ENCODE data around the gene LRPAP1.
A peak's percentile ranks its signal among the peaks of the same experiment; 100 is the strongest.
"Not testable (repeated sequence)": the region's sequence is repeated elsewhere in the genome, so short reads cannot be mapped to it uniquely, and the experiment has no call there.

LRPAP1 gene, protein sequence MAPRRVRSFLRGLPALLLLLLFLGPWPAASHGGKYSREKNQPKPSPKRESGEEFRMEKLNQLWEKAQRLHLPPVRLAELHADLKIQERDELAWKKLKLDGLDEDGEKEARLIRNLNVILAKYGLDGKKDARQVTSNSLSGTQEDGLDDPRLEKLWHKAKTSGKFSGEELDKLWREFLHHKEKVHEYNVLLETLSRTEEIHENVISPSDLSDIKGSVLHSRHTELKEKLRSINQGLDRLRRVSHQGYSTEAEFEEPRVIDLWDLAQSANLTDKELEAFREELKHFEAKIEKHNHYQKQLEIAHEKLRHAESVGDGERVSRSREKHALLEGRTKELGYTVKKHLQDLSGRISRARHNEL

DNA sequence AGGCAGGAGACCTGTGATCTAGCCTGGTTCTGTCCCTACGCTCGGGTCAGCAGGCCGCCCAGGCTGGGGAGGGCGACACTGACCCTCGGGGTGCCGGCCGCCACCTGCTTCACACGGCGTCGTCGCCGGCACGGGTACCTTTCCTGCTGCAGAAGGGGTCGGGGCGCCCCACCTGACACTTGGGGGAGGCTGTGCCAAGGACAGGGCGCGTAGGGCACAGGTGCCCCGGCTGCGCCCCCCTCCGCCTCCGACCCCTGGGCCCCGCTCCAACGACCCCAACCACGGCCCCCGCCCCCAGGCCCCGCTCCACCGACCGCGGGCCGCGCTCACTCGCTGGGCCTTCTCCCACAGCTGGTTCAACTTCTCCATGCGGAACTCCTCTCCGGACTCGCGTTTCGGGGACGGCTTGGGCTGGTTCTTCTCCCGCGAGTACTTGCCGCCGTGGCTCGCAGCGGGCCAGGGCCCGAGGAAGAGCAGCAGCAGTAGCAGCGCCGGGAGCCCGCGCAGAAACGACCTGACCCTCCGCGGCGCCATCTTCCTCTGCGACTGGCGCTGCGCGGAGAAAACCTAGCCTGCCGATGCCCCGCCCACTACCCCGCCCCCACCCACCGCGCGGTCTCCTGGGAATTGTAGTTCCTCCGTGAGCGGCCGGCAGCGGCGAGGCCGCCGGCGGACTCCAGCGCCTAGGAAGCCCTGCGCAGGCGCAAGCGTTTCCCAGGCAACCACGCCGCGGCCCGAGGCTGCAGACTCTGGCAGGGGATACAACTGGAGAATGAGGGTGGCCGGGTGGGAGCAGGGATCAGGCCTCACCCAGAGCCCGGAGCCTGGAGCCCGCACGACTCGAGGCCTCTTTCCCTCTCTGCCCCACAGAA lies at the start of gene LRPAP1:
Gene LRPAP1, minus strand, starts transcription at position 544 of the 872 bp plus-strand sequence. Its CDS starts 10 bp downstream, at position 534.
- DNase-seq (ENCODE audit: low spot score), result peak; percentile 88

DNA sequence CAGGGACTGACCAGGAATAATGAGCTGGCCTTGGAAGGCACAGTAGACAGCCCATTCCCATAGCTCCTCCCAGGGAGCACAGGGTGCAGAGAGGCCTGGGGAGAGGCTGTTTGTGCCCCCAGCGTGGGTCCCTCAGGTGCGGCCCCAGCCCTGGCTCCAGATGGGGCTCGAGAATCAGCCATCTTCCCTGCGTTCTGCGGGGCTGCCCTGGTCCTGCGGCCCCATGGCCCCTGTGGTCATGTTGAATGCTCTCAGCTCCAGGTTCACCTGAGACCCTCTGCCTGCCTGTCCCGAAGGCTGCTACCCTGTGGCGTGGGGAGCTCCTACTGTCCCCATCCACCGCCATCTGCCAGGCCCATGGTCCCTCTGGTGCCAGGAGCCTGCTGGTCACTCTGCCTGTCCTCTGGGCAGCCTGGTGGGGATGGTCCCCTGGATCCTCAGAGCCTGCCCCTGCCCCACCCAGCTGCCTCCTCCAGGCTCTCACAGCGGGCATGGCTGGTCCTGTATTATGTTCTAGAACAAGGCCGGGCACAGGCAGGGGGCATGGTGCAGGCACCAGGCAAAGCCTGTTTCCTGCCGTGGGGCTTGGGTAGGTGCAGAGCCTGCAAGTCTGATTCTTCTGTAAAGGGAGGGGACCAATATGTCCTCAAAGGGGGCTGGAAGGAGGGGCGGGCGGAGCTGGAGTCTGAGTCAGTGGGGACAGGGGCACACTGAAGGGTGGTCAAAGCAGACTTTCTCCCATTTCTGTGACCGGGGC lies 49.3 kb upstream of the LRPAP1 start:
- not testable (repeated sequence) for DNase-seq (ENCODE audit: low spot score)

DNA sequence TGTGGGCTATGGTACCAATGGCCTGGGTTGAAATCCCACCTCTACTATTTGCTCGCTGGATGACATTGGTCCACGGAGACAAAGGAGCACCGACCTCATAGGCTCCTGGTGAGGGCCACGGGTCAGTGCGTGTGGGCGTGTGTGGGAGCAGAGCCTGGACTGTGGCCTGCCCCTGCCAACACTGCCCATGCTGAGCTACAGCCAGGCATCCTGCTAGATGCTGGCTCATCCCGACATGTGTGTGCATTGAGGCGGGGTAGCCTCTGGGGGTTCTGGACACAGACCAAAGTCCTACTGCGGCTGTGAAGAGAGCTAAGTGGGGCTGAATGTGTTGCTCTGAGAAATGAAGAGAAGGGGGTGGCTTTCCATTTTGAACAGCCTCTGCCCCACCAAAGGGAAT lies 48.6 kb upstream of the LRPAP1 start:
- not testable (repeated sequence) for DNase-seq (ENCODE audit: low spot score)

DNA sequence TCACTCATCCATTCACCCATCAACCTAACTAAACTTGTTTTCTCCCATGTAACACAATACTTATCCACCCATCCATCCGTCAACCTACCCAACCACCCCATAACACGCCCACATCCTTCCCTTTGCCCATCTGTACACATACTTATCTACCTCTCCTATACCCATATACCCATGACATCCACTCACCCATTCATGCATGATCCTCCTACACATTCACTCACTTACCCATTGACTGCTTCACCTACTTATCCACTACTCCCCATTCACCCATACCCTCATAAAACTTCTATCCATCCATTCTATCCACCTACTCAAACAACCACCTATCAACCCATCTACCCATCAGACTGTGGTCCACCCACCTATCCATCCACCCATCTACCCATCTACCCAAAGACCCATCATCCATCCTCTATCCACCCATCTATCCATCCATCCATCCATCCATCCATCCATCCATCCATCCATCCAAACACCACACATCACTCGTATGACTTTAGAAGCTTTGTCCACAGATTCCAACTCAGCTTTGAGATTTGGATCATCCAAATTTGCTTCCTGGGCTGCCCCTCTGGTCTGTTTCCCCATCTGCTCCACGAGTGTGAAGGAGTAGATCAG lies 46.4 kb upstream of the LRPAP1 start:
- not testable (repeated sequence) for DNase-seq (ENCODE audit: low spot score)

DNA sequence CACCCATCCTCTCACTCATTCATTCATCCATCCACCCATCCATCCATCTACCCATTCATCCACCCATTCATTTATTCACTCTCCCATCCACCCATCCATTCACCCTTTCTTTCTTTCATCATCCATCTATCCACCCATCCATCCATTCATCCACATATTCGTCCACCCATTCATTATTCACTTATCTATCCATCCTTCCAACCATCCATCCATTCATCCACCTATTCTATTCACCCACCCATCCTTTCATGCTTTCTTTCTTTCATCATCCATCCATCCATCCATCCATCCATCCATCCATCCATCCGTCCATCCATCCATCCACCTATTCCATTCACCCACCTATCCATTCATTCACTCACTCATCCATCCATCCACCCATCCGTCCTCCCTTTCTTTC lies 45.8 kb upstream of the LRPAP1 start:
- not testable (repeated sequence) for DNase-seq (ENCODE audit: low spot score)

DNA sequence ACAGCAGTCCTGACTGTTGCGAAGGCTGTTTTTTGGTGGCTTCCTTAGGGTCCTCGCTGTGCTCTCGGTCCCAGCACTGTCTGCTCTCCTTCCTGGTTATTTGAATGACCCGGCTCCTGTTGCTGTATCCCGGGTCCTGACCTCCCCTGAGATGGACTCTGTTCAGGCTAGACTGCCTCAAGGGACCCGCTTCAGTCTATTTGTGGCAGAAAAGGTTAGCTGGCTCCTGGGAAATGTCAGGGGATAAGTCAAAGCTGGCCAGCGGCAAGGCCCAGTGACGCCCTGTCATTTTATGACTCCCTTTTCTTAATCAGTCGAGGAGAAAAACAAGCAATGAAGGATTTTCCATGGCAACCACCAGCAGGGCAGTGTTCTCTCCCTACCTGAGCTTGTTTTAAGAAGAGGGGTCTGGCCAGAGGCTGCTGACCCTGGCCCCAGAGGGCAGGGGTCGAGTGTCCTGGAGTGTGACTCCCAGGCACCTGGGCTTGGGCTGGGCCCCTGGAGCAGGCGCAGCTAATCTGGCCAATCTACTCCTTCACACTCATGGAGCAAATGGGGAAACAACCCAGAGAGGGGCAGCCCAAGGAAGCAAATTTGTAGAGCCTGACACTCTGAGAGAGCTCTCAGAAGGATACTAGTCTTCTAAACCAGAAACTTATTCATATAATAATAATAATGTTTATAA lies 45.1 kb upstream of the LRPAP1 start:
- DNase-seq (ENCODE audit: low spot score), result not testable (repeated sequence)

DNA sequence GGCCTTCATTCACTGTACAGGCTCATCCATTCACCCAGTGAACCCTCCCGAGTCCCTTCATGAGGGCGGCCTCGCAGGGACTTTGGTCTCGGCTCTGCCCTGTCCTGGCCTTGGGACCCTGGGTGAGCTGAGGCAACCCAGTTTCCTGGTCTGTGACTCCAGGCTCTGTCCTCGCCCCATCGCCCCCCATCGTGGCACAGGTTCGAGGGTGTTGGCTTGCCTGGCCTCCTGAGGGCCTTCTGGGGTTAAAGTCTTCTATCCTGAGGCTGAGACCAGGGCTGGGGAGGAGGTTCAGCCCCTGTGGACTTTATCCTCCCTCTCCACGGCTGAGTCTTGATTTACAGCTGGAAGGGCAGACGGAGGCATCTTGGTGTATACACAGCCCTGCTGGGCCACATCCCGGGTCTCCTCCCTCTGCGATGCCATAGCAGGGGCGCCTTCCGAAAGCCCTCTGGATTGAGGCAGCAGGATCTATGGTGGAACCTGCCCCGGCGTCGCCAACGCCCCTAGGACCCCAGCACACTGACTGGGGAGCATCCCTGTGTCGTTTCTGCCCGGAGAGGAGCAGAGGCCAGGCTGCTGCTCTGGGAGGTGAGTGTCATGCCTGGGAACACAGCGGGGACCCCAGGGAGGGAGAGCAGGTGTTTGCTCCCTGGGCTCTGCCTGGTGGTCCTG lies 44.4 kb upstream of the LRPAP1 start:
- not testable (repeated sequence) for DNase-seq (ENCODE audit: low spot score)

DNA sequence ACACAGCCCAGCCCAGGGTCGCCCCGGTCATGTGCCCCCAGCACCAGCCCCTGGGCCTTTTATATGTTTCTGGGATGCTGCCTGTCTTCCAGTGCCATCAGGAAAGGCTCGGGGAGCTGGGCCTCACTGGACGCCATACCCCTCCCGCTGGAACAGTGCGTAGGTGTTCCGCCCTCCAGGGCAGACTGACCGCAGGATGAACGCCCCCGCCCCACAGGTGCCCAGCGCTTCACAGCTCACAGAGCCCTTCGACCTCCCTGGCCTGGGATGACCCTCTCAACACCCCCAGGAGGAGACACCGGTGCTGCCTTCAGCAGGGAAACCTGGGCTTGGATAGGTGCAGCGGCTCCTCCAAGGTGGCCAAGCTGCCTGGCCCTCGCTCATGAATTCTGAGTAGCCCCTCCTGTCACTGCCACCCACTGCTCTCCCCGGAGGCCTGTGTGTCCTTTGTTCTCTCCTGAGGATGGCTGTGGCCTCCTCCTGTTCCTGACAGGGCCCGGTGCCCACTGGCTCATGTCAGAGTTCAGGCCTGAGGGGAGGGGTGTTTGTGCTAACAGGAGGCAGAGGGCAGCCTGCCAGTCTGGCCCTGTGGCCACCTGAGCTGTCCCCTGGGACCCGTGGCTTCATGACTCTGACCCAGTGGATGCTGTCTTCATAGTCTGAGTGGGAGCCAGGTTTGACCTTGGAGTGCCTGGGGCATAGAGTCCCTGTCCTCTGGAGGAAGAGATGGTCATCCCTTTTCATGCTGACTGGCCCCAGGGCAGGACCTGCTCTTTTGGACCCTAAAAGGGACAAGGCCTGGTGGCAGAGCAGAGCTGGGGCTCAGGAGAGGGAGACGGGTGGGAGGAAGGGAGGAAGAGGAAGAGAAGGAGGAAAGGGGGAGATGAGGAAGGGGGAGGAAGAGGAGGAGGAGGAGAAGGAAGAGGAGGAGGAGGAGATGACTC lies 43.5 kb upstream of the LRPAP1 start:
- not testable (repeated sequence) for DNase-seq (ENCODE audit: low spot score)

DNA sequence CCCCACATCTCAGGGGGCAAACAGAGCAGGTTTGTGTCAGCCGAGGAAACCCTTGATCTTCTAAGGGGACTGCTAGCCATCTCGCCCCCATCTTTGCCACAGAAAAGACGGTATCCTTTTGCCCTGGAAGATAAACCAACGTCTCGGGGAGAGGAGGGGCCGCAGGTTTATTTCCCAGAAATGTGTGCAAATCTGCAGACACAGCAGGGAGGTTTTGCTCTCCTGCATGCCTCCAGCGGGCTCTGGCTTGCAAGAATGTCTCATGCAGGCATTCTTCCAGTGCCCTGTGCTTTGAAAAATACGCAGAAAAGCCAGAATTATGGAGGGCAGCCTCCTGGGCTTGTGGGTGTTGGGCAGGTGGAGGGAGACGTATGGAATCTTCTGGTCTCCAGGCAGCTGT lies 42.6 kb upstream of the LRPAP1 start:
- not testable (repeated sequence) for DNase-seq (ENCODE audit: low spot score)

DNA sequence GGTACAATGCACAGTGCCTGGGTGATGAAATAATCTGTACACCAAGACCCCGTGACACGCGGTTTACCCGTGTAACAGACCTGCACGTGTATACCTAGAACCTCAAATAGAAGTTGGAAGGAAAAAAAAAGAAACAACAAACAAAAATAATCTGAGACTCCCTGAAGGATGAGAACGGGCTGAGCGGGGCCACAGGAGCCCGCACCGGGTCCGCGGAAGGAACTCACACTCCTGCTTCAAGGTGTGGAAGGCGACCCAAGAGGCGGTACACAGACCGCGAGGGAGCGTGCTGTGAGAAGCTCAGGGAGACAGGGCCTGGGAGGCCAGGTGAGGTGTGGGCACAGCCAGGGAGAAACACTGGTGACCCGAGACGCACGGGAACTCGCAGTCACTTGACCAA lies 42.1 kb upstream of the LRPAP1 start:
- not testable (repeated sequence) for DNase-seq (ENCODE audit: low spot score)

DNA sequence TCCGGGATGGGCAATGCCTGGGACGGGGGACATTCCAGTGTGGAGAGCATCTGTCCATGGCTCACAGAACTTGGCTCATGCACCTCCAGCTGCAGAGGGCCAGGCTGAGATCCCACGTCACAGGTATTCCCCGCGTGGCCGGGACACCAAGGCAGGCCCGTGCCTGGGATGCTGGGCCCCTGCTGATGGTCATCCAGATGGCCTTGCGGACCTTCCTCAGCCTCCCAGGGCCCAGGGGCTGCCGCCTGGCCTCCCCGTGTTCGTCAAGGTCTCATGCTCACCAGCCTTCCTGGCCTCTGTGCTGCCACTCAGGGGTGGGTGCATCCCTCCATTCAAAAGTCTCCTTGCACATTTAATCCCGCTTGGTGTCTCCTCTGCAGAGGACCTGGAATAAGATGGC lies 40.9 kb upstream of the LRPAP1 start:
- no peak for DNase-seq (ENCODE audit: low spot score)

DNA sequence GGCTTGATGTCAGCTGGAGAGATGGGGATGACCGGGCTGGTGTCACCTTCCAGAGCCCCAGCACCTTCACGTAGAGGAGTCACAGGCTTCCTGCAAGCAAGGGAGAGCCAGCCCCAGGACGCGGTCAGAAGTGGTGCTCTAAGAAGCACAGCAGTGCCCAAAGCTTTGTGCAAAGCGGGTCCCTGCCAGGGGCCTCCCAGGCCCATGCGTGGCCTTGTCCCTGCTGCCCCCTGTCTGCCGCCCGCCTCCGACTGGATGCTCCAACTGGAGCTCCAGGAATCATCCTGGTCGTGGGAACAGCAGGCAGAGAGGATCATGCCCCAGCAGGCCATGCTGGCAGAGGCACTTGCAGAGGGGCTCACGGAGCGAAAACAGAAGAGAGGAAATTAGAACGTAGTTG lies 40.1 kb upstream of the LRPAP1 start:
- no peak for DNase-seq (ENCODE audit: low spot score)

DNA sequence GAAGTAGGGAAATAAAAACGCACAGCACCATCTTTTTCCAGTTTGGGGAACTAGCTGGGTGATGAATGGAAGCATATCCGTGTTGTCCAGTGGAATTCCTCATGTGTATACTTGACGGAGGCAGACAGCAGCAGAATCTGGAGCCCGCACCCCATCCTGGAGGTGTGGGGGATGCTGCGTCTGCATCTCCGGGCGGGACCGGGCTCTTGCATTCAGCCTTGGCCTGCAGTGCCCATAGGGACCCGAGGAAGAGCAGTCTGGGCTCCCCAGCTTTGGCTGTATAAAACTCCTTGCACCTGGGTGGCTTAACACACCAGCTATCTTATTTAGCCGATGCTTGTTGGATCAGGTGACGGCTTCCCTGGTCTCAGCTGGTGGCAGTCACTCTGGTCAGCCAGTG lies 39.7 kb upstream of the LRPAP1 start:
- DNase-seq (ENCODE audit: low spot score), result no peak

DNA sequence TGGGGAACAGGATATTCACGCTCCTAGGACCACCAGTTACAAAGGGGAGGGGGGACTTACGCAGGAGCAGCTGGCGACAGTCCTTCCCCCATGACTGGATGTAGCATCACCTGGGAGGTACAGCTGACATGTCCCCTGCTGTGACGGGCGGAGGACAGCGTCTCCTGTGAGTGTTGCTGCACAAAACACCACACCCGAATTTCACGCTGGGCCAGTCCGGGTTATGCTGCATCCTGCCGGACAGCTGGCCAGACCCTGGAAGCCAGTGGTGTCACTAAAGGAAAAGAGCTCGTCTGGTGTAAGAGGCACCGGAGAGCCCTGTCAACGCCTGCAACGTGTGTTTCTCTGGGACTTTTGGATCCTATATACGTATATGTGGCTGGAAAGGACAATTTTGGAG lies 38.7 kb upstream of the LRPAP1 start:
- DNase-seq (ENCODE audit: low spot score), result not testable (repeated sequence)

DNA sequence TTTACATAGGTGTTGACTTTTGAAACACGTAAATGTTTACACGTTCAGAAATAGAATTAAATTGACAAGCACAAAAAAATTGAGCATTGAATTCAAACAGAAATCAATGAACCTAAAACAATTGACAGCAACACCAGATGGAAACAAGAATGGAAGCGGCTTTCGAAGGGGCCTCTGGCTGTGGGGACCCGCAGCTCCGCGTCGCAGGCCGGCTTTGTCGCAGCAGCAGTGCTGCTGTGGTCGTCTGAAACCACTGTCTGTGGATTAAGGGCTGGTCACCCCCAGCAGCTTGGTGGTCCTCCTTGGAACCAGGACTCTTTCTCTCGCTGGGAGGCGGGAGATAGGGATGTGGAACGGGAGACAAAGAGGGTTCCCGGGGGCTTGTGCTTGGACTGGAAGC lies 37.4 kb upstream of the LRPAP1 start:
- not testable (repeated sequence) for DNase-seq (ENCODE audit: low spot score)

DNA sequence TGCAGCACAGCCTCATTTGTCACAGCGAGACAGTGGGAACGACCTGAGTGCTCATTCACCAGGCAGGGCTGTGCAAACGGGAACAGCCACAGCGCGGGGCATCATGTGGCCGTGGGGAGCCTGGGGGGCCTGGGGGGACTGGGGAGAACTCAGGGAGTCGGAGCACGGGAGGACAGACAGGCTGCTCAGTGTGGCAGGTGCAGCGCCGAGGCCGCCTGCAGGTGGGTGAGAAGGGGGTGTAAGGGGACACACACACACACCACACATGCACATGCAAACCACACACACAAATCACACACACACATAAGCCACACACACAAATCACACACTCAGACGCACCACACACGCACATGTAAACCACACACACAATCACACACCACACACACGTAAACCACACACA lies 34.5 kb upstream of the LRPAP1 start:
- not testable (repeated sequence) for DNase-seq (ENCODE audit: low spot score)

DNA sequence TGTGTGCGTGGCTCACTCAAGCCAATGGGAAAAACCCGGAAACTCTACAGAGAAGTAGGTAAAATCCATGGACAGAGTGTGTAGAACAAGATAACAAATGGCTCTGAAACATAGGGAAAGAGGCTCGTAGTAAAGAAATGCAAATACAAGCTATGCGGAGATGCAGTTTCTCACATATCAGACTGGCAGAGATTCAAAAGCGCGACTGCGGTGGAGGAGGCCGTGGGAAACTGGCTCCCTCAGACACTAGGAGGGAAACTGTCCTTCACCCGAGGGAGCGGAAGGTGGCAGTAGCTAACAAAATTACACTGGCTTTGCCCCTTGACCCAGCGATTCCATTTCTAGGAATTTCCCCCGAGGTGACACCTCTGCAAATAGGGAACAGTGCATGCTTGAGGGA lies 34.1 kb upstream of the LRPAP1 start:
- DNase-seq (ENCODE audit: low spot score), result not testable (repeated sequence)

DNA sequence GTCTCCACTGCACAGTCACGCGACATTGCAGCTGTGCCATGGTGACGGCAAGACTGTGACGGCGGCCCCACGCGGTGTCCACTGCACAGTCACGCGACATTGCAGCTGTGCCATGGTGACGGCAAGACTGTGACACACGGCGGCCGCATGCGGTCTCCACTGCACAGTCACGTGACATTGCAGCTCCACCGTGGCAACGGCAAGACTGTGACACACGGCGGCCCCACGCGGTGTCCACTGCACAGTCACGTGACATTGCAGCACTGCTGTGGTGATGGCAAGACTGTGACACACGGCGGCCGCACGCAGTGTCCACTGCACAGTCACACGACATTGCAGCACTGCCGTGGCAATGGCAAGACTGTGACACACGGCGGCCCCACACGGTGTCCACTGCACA lies 32.7 kb upstream of the LRPAP1 start:
- not testable (repeated sequence) for DNase-seq (ENCODE audit: low spot score)

DNA sequence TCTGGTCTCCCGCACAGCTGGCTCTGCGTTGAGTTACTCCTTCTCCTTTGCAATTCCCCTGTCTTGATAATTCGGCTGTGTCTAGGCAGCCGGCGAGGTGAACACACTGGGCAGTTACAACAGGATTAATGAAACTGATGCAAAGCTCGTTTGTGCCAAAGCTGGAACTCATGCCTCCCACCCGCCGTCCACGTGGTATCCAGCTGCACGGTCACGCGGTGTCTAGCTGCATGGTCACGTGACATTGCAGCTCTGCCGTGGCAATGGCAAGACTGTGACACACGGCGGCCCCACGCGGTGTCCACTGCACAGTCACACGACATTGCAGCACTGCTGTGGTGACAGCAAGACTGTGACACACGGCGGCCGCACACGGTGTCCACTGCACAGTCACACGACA lies 31.2 kb upstream of the LRPAP1 start:
- DNase-seq (ENCODE audit: low spot score), result no peak

DNA sequence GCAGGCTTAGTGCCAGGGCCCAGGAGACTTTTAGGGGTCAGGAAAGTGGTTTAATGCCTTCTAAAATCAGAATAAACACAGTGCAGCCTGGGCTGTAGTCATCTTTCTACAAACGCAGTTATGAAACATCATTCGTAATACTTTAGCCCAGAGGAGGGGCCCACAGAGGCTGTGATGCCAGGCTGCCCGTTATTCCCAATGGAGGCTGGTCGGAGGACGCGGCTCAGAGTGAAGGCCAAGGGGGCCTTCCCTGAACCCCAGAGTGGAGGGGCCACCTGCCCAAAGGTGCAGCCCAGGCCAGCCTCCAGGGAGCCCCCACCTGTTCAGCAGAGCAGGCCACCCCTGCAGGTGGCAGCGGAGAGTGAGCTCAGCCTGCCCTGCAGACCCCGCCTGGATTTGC lies 29.9 kb upstream of the LRPAP1 start:
- not testable (repeated sequence) for DNase-seq (ENCODE audit: low spot score)

Measured in activated CD4-positive, alpha-beta T cell treated with anti-CD3 and anti-CD28 coated beads, Interleukin-2, Interleukin-4, amounts not matched to agents 100 ng/mL and 50 ng/mL, durations not matched to agents 16 hours and 8 hours (primary cell).